Prostate gland (tissue), 2 donors: ENCODE results near the gene IDH2.

Experiments
- POLR2A ChIP-seq: fragments of 450-650 bp; IDR thresholded peaks from one replicate; pipeline ENCODE4 v1.6.1; 2016; ENCODE audit warnings: antibody characterized with exemption, mild to moderate bottlenecking
- POLR2AphosphoS5 ChIP-seq: sonication (generic); formaldehyde crosslinking; IDR thresholded peaks from one replicate; pipeline ENCODE4 v1.6.1; 2017; ENCODE audit warnings: antibody characterized with exemption
- TF ChIP-seq, protein P1 (sequence below), 4 experiments: fragments of 200-600 bp in 2 of 4; fragments of 450-650 bp in 2 of 4; sonication (generic) in 2 of 4; IDR thresholded peaks; 1 replicate in 3 of 4; 2 replicates in 1 of 4; pipeline ENCODE4 v1.5.1; 2016 to 2019; ENCODE audit warnings: antibody characterized with exemption in 4 of 4, mild to moderate bottlenecking in 2 of 4, moderate library complexity in 2 of 4

DNA sequence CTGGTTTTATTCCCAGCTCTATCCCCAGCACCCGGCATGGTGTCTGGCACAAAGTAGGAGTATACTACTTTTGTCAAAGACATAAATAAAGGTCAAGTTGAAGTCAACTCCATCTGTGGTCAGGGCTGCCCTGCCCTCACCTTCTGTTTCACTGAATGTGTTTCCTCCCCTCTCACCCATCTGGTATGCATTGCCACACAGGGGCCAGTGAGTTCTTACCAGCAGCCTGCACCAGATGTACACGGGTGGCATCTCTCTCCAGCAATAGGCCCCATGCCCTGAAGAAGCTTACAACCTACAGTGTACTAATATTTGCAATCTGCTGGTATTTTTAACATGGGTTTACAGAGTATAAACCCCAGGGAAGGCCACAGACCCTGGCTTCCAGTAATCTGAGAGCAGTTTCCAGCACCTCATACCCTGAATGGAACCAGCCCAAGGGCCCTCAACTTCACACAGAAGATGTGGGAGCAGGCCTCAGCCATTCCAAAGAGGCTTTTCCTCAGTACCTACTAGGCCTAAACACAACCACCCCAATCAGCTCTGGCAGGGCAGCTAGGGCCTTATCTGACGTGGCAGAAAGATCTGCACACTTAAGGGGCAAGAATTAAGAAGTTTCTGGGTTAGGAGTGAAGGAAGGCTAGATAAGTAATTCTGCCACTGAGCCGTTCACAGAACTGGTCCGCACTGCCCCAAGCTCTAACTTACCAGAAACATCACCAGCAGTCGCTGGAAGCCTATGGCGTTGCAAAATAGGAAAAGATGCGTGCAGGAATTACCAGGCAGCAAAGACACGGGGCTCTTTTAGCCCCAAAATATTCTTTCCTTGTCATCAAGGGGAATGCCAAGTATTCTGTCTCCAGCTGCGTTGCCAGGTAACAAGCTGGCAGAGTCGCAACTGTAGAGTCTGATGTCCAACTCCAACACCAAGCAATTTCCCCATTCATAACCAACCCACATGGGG is 2.1 kb downstream of the IDH2 start:
- TF ChIP-seq, protein P1, sequence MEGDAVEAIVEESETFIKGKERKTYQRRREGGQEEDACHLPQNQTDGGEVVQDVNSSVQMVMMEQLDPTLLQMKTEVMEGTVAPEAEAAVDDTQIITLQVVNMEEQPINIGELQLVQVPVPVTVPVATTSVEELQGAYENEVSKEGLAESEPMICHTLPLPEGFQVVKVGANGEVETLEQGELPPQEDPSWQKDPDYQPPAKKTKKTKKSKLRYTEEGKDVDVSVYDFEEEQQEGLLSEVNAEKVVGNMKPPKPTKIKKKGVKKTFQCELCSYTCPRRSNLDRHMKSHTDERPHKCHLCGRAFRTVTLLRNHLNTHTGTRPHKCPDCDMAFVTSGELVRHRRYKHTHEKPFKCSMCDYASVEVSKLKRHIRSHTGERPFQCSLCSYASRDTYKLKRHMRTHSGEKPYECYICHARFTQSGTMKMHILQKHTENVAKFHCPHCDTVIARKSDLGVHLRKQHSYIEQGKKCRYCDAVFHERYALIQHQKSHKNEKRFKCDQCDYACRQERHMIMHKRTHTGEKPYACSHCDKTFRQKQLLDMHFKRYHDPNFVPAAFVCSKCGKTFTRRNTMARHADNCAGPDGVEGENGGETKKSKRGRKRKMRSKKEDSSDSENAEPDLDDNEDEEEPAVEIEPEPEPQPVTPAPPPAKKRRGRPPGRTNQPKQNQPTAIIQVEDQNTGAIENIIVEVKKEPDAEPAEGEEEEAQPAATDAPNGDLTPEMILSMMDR (IDR thresholded peaks at IDR 0.05) = no peak
- TF ChIP-seq POLR2A (no peak), POLR2AphosphoS5 (no peak)
